Left ventricle myocardium inferior (tissue), 1 donor: ENCODE results near the gene PBX3. TPM values are rescaled to one million over a fixed set of nuclear protein-coding genes. Genes with fewer than 3 reads are reported as not detected.

Experiments used
- DNase-seq: peaks from one replicate; pipeline ENCODE4 v3.0.0-alpha.2; 2020
- H3K27ac ChIP-seq: fragments of 200-600 bp; replicated peaks from 2 replicates; pipeline ENCODE4 v1.8.0; 2021
- H3K27me3 ChIP-seq: fragments of 200-600 bp; 2 replicates; pipeline ENCODE4 v1.8.0; 2021; ENCODE audit warnings: low read depth
- H3K36me3 ChIP-seq: fragments of 200-600 bp; 2 replicates; pipeline ENCODE4 v1.8.0; 2021
- H3K4me1 ChIP-seq: fragments of 200-600 bp; 2 replicates; pipeline ENCODE4 v1.8.0; 2021
- H3K4me3 ChIP-seq: fragments of 200-600 bp; 2 replicates; pipeline ENCODE4 v1.8.0; 2021; ENCODE audit warnings: mild to moderate bottlenecking, moderate library complexity
- H3K9me3 ChIP-seq: fragments of 200-600 bp; replicated peaks from 2 replicates; pipeline ENCODE4 v1.8.0; 2021
- intact Hi-C: fragments of 100-400 bp; cut with micrococcal nuclease; formaldehyde crosslinking; loops from one replicate; pipeline ENCODE4 v1.11.0; 2022
- total RNA-seq: library from RNA; stranded (reverse); fragmentation: NEBNext Ultra II Directional; extraction: Animal tissue kit (Norgen Biotek cat#: 25700); gene quantifications from one replicate; pipeline ENCODE4 v1.2.1, GENCODE V29; 2021
- TF ChIP-seq, protein P1 (sequence below): fragments of 200-600 bp; IDR thresholded peaks from 2 replicates; pipeline ENCODE4 v1.8.0; 2021; ENCODE audit warnings: antibody characterized with exemption, mild to moderate bottlenecking, borderline replicate concordance
- donor health status: DM: no; HTN: yes; CAD: no; lungs with severe emphysema.

The PBX3 gene
- total RNA-seq, 1 donor from 2014 or later, result 44.2 TPM

GRCh38 chr9:125924351-125924750, 177.2 kb downstream of the PBX3 start:
- peaks cover 3% of the 10 kb centered on the region for H3K36me3 ChIP-seq
- H3K4me3 ChIP-seq, result no peak overlapping the region
- intact Hi-C loops, result no loop called here
- no peak overlapping the region for H3K27ac ChIP-seq
- DNase-seq, result no peak
- H3K9me3 ChIP-seq, result no peaks in the 10 kb centered on the region
- H3K27me3 ChIP-seq, result no peaks in the 10 kb centered on the region
- TF ChIP-seq, protein P1, sequence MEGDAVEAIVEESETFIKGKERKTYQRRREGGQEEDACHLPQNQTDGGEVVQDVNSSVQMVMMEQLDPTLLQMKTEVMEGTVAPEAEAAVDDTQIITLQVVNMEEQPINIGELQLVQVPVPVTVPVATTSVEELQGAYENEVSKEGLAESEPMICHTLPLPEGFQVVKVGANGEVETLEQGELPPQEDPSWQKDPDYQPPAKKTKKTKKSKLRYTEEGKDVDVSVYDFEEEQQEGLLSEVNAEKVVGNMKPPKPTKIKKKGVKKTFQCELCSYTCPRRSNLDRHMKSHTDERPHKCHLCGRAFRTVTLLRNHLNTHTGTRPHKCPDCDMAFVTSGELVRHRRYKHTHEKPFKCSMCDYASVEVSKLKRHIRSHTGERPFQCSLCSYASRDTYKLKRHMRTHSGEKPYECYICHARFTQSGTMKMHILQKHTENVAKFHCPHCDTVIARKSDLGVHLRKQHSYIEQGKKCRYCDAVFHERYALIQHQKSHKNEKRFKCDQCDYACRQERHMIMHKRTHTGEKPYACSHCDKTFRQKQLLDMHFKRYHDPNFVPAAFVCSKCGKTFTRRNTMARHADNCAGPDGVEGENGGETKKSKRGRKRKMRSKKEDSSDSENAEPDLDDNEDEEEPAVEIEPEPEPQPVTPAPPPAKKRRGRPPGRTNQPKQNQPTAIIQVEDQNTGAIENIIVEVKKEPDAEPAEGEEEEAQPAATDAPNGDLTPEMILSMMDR, result no peak
- H3K4me1 ChIP-seq, result no peaks in the 10 kb centered on the region

GRCh38 chr9:125926936-125927335, 179.8 kb downstream of the PBX3 start:
- H3K9me3 ChIP-seq, result no peaks in the 10 kb centered on the region
- peaks cover 8% of the 10 kb centered on the region for H3K36me3 ChIP-seq
- no peak for DNase-seq
- intact Hi-C loops, result no loop called here
- H3K4me1 ChIP-seq, result peaks cover 4% of the 10 kb centered on the region
- H3K27me3 ChIP-seq, result no peaks in the 10 kb centered on the region
- no peak overlapping the region for H3K27ac ChIP-seq
- TF ChIP-seq, protein P1, result no peak
- no peak overlapping the region for H3K4me3 ChIP-seq

GRCh38 chr9:125929846-125930245, 182.7 kb downstream of the PBX3 start:
- DNase-seq, result no peak
- H3K36me3 ChIP-seq, result peaks cover 12% of the 10 kb centered on the region
- TF ChIP-seq, protein P1, result no peak
- H3K4me1 ChIP-seq, result peaks cover 4% of the 10 kb centered on the region
- no peaks in the 10 kb centered on the region for H3K9me3 ChIP-seq
- no peak overlapping the region for H3K4me3 ChIP-seq
- no peak overlapping the region for H3K27ac ChIP-seq
- intact Hi-C loops, result no loop called here
- no peaks in the 10 kb centered on the region for H3K27me3 ChIP-seq

DNA sequence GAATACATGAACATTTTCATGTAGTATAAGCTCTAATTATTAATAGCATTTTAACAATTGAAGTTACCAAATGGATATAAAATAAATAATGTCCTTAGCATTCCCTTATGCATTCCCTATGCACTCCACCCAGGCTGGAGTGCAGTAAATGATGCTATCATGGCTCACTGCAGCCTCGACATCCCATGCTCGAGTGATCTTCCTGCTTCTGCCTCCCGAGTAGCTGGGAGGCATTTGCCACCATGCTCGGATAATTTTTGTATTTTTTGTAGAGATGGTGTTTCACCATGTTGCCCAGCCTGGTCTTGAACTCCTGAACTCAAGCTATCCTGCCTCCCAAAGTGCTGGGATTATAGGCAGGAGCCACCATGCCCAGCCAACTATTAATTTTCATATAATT, 184.0 kb downstream of the PBX3 start:
- Histone ChIP-seq H3K4me1 (peaks cover 4% of the 10 kb centered on the region), H3K9me3 (no peaks in the 10 kb centered on the region), H3K27me3 (no peaks in the 10 kb centered on the region), H3K4me3 (no peak overlapping the region), H3K27ac (no peak overlapping the region), H3K36me3 (peaks cover 23% of the 10 kb centered on the region)
- intact Hi-C loops, result no loop called here
- DNase-seq, result no peak
- TF ChIP-seq, protein P1, result no peak

DNA sequence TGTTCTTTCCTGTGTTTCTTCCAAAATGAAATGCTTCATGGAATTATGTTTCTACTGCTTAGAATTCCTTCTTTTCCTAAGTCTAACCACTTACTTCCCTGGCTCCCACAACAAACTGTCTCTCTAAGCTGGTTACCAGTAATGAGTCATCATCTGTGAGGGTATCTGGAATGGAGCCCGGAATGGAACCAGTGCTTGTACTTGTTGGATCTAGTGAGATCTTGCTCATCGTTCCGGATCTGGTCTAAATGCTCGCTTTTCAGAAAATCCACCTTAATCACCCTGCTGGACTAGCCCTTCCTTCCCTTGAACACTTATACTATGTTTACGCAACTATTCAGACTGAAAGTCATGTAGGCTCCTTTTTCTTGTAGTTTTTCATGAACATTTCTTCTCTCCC, 184.8 kb downstream of the PBX3 start:
- Histone ChIP-seq H3K27ac (no peak overlapping the region), H3K36me3 (peaks cover 23% of the 10 kb centered on the region), H3K27me3 (no peaks in the 10 kb centered on the region), H3K9me3 (no peaks in the 10 kb centered on the region), H3K4me1 (peaks cover 4% of the 10 kb centered on the region), H3K4me3 (no peak overlapping the region)
- TF ChIP-seq, protein P1, result no peak
- DNase-seq, result no peak
- intact Hi-C loops, result no loop called here
